Endothelial cell of umbilical vein (primary cell): ENCODE measurements around the gene LRP1B. TPM values are rescaled to one million over a fixed set of nuclear protein-coding genes. Genes with fewer than 3 reads are reported as not detected.

Experiments
- BruUV-seq: library from RNA; stranded (reverse); fragments of 400-500 nt; replicated peaks from 2 replicates; lab custom pipeline; 2021; lab: Mats Ljungman, UMichigan
- CTCF ChIA-PET: fragments of 300-600, 350-600 bp; sonication (Branson Sonifier 250); formaldehyde crosslinking; loops from one replicate; lab custom pipeline; 2021; ENCODE audit warnings: antibody characterized with exemption, inconsistent platforms; lab: Charles Lee
- POLR2A ChIA-PET: fragments of 300-600, 350-600 bp; sonication (Branson Sonifier 250); formaldehyde crosslinking; loops from one replicate; lab custom pipeline; 2021; ENCODE audit warnings: antibody characterized with exemption, inconsistent platforms; lab: Charles Lee
- DNase-seq: peaks from one replicate; pipeline ENCODE4 v3.0.0-alpha.2; 2011; ENCODE audit warnings: low read depth, low spot score
- FAIRE-seq: peaks from 2 replicates; lab custom pipeline; 2011; peaks lifted over from hg19 to GRCh38; lab: Jason Lieb, UNC
- H2AFZ ChIP-seq: 2 replicates; pipeline ENCODE4 v1.6.0; 2012; ENCODE audit warnings: low read depth, low read length, control low read depth, inconsistent platforms
- H3K27ac ChIP-seq: 2 replicates; pipeline ENCODE4 v1.5.1; 2011; ENCODE audit warnings: low read depth, mild to moderate bottlenecking, control low read depth, low read length, moderate library complexity; ENCODE audit not compliant: insufficient read depth
- H3K27me3 ChIP-seq, 2 experiments: 2 replicates each; pipeline versions ENCODE4 v1.6.0 to v1.6.1; 2011; ENCODE audit warnings: low read length in 2 of 2, mixed read lengths in 1 of 2; ENCODE audit not compliant: control insufficient read depth in 2 of 2, insufficient read depth in 2 of 2
- H3K36me3 ChIP-seq, 2 experiments: 2 replicates in 1 of 2; 3 replicates in 1 of 2; pipeline ENCODE4 v1.5.1; 2011; ENCODE audit warnings: low read length in 2 of 2, mild to moderate bottlenecking in 1 of 2, moderate library complexity in 1 of 2; ENCODE audit not compliant: control insufficient read depth in 2 of 2, insufficient read depth in 2 of 2; ENCODE audit errors: extremely low read depth in 1 of 2
- H3K4me1 ChIP-seq: 3 replicates; pipeline ENCODE4 v1.5.1; 2011; ENCODE audit warnings: mild to moderate bottlenecking, low read length; ENCODE audit not compliant: control insufficient read depth, insufficient read depth; ENCODE audit errors: extremely low read depth
- H3K4me2 ChIP-seq: 2 replicates; pipeline ENCODE4 v1.6.1; 2011; ENCODE audit warnings: low read length, control low read depth, mixed read lengths; ENCODE audit not compliant: insufficient read depth
- H3K4me3 ChIP-seq, 3 experiments: fragments of 200-600 bp in 1 of 3; sonication (generic), shearing (Covaris generic) in 1 of 3; replicated peaks in 1 of 3; 2 replicates each; pipeline ENCODE4 v1.5.1; 2011 to 2016; ENCODE audit warnings: control low read depth in 3 of 3, low read length in 3 of 3, mild to moderate bottlenecking in 2 of 3, inconsistent platforms in 1 of 3, low read depth in 1 of 3, moderate library complexity in 1 of 3; ENCODE audit not compliant: insufficient read depth in 1 of 3
- H3K79me2 ChIP-seq: 2 replicates; pipeline ENCODE4 v1.6.0; 2012; ENCODE audit warnings: low read length, inconsistent platforms; ENCODE audit not compliant: control insufficient read depth, insufficient read depth
- H3K9ac ChIP-seq: replicated peaks from 2 replicates; pipeline ENCODE3; 2011; ENCODE audit warnings: low read length, control low read depth; ENCODE audit not compliant: insufficient read depth; ENCODE audit errors: extremely low read depth
- H3K9me1 ChIP-seq: replicated peaks from 3 replicates; pipeline ENCODE4 v1.6.0; 2011; ENCODE audit warnings: mild to moderate bottlenecking, low read length; ENCODE audit not compliant: control insufficient read depth, insufficient read depth; ENCODE audit errors: extremely low read depth
- H3K9me3 ChIP-seq: replicated peaks from 2 replicates; pipeline ENCODE4 v1.5.1; 2012; ENCODE audit warnings: low read length, inconsistent platforms; ENCODE audit not compliant: control insufficient read depth, insufficient read depth
- H4K20me1 ChIP-seq: replicated peaks from 2 replicates; pipeline ENCODE3; 2011; ENCODE audit warnings: mild to moderate bottlenecking, low read length; ENCODE audit not compliant: control insufficient read depth, insufficient read depth; ENCODE audit errors: extremely low read depth
- EZH2 ChIP-seq: IDR thresholded peaks from 2 replicates; pipeline ENCODE4 v1.6.1; 2012; ENCODE audit warnings: borderline replicate concordance, low read depth, mild to moderate bottlenecking, moderate library complexity, low read length, inconsistent platforms; ENCODE audit not compliant: severe bottlenecking
- FOS ChIP-seq: IDR thresholded peaks from 2 replicates; pipeline ENCODE4 v1.6.1; 2011; ENCODE audit warnings: mild to moderate bottlenecking, low read length, moderate library complexity, borderline replicate concordance; ENCODE audit not compliant: insufficient read depth
- MYC ChIP-seq: IDR thresholded peaks from one replicate; pipeline ENCODE4 v1.6.1; 2011; ENCODE audit warnings: mild to moderate bottlenecking, low read depth, low read length
- POLR2AphosphoS5 ChIP-seq: IDR thresholded peaks from 2 replicates; pipeline ENCODE4 v1.6.1; 2012; ENCODE audit warnings: low read depth, mild to moderate bottlenecking, control low read depth, low read length, moderate library complexity; ENCODE audit not compliant: insufficient read depth
- dilution Hi-C: fragments of 300-500 bp; cut with MboI; formaldehyde crosslinking; loops from one replicate; pipeline ENCODE4 v1.15.0; 2019; ENCODE audit warnings: low sequenced_read_pairs; ENCODE audit not compliant: extremely low pct_ligation_motif_present
- intact Hi-C: fragments of 100-400 bp; cut with micrococcal nuclease; formaldehyde crosslinking; loops from one replicate; pipeline ENCODE4 v1.10.0; 2022
- polyA plus RNA-seq, 4 experiments: library from polyadenylated mRNA; depleted of rRNA in 3 of 4; stranded (reverse) in 3 of 4; unstranded in 1 of 4; fragments of >200 nt; gene quantifications; 2 replicates each; pipeline versions ENCODE4 v1.2.1 to v1.2.3, GENCODE V29; 2011 to 2012; ENCODE audit warnings: missing spikeins in 1 of 4
- total RNA-seq: library from RNA; stranded (reverse); gene quantifications from 2 replicates; pipeline ENCODE4 v1.2.3, GENCODE V29; 2021
- TF ChIP-seq, protein P1 (sequence below), 2 donors: IDR thresholded peaks; 1 replicate in 1 of 2; 2 replicates in 1 of 2; pipeline ENCODE4 v1.5.1; 2011; ENCODE audit warnings: low read length in 2 of 2, mild to moderate bottlenecking in 2 of 2, moderate library complexity in 2 of 2, control low read depth in 1 of 2, inconsistent platforms in 1 of 2, low read depth in 1 of 2; ENCODE audit not compliant: insufficient read depth in 1 of 2; ENCODE audit errors: extremely low read depth in 1 of 2

LRP1B gene
- total and polyA plus RNA-seq, 2 donors (not counting 3 experiments of a cell fraction or from before 2014, with no cell fraction given): 0.03 to 0.07 TPM

DNA sequence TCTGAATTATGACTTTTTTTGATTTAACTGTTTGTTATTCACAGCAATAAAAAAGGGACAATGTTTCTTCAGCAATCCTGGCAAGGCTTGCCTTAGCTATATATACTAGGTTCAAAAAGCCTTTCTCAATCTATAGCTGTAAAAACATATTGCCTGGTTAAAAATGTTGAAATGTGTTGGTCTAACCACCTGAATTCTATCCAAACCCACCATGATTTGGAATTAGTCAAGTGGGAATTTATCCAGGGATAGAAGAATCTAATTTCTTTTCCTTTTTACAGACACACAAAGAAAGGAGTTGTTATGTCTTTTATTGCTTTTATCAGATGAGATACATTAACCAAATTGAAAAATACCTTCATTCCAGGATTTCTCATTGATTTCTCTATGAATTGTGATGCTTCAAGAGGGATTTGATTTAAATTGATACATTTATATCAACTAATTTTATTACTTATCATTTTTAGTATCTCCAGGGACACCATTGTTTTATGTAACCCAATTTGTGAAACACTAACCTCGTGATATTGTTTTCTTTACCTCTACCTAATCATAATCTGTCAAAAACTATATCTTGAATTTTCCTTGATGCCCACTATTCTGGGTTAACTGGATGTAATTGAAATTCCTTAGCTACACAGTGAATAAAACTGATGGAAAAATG lies 88.1 kb downstream of the LRP1B start:
- intact Hi-C loops: no loop called here

GRCh38 chr2:142041996-142042395 lies 88.8 kb downstream of the LRP1B start:
- no peaks in the 10 kb centered on the region for H3K9me1 ChIP-seq
- intact Hi-C loops: no loop called here
- H3K4me2 ChIP-seq: no peak overlapping the region
- CTCF ChIA-PET: interaction anchor here (1.2 kb wide), 1 partner anchor 9 kb away, joined by 3 read pairs; no protein-coding TSS in a partner anchor
- H3K36me3 ChIP-seq: no peaks in the 10 kb centered on the region
- no peaks in the 10 kb centered on the region for H3K79me2 ChIP-seq
- TF ChIP-seq POLR2AphosphoS5: no peak
- TF ChIP-seq FOS: no peak
- TF ChIP-seq EZH2: no peak
- TF ChIP-seq, protein P1, sequence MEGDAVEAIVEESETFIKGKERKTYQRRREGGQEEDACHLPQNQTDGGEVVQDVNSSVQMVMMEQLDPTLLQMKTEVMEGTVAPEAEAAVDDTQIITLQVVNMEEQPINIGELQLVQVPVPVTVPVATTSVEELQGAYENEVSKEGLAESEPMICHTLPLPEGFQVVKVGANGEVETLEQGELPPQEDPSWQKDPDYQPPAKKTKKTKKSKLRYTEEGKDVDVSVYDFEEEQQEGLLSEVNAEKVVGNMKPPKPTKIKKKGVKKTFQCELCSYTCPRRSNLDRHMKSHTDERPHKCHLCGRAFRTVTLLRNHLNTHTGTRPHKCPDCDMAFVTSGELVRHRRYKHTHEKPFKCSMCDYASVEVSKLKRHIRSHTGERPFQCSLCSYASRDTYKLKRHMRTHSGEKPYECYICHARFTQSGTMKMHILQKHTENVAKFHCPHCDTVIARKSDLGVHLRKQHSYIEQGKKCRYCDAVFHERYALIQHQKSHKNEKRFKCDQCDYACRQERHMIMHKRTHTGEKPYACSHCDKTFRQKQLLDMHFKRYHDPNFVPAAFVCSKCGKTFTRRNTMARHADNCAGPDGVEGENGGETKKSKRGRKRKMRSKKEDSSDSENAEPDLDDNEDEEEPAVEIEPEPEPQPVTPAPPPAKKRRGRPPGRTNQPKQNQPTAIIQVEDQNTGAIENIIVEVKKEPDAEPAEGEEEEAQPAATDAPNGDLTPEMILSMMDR (IDR thresholded peaks at IDR 0.05; ENCODE audit: extremely low read depth in 1 of 2, insufficient read depth in 1 of 2, low read depth in 1 of 2, low read length in 2 of 2): no peak
- no peak for TF ChIP-seq MYC
- no peak overlapping the region for H3K4me3 ChIP-seq
- H3K4me1 ChIP-seq: no peaks in the 10 kb centered on the region
- DNase-seq: no peak
- dilution Hi-C loops: no loop called here
- POLR2A ChIA-PET: no interaction called here
- BruUV-seq: no TSS peak
- H3K9ac ChIP-seq: no peak overlapping the region
- no peaks in the 10 kb centered on the region for H3K27me3 ChIP-seq
- no peaks in the 10 kb centered on the region for H4K20me1 ChIP-seq
- FAIRE-seq: no peak
- no peak overlapping the region for H2AFZ ChIP-seq
- H3K9me3 ChIP-seq: no peaks in the 10 kb centered on the region
- H3K27ac ChIP-seq: no peak overlapping the region

More for the DNA sequence above, 88.1 kb downstream of the LRP1B start:
- no peaks in the 10 kb centered on the region for H3K36me3 ChIP-seq
- CTCF ChIA-PET: interaction anchor here (1.2 kb wide), 2 partner anchors 9 to 98 kb away, joined by 3 to 4 read pairs; no protein-coding TSS in a partner anchor
- H2AFZ ChIP-seq: no peak overlapping the region
- no peaks in the 10 kb centered on the region for H3K27me3 ChIP-seq
- POLR2A ChIA-PET: no interaction called here
- H4K20me1 ChIP-seq: no peaks in the 10 kb centered on the region
- FAIRE-seq (no peak), DNase-seq (no peak)
- H3K4me1 ChIP-seq: no peaks in the 10 kb centered on the region
- no peak overlapping the region for H3K27ac ChIP-seq
- dilution Hi-C loops: no loop called here
- no peak overlapping the region for H3K9ac ChIP-seq
- no peaks in the 10 kb centered on the region for H3K9me1 ChIP-seq
- H3K79me2 ChIP-seq: no peaks in the 10 kb centered on the region
- TF ChIP-seq POLR2AphosphoS5: no peak
- TF ChIP-seq, protein P1 (IDR thresholded peaks at IDR 0.05; ENCODE audit: extremely low read depth in 1 of 2, insufficient read depth in 1 of 2, low read depth in 1 of 2, low read length in 2 of 2): no peak
- no peak for TF ChIP-seq FOS
- no TSS peak for BruUV-seq
- no peaks in the 10 kb centered on the region for H3K9me3 ChIP-seq
- no peak overlapping the region for H3K4me2 ChIP-seq
- H3K4me3 ChIP-seq: no peak overlapping the region
